SK-N-SH (cell line): Measurements from ENCODE around the gene TECTB.

Experiments
- CTCF ChIP-seq: fragments of 200-600 bp; sonication (generic); IDR thresholded peaks from 2 replicates; pipeline ENCODE4 v1.6.1; 2017; ENCODE audit warnings: antibody characterized with exemption, mild to moderate bottlenecking, moderate library complexity
- EP300 ChIP-seq, 2 experiments: IDR thresholded peaks; 2 replicates each; pipeline versions ENCODE4 v1.4.0 to v1.6.1; 2012; ENCODE audit warnings: borderline replicate concordance in 1 of 2, low read depth in 1 of 2, low read length in 1 of 2
- FOXJ3 ChIP-seq: sonication (generic); formaldehyde crosslinking; IDR thresholded peaks from 2 replicates; pipeline ENCODE4 v1.5.1; 2020; ENCODE audit warnings: mild to moderate bottlenecking, missing genetic modification reagents
- JUND ChIP-seq: IDR thresholded peaks from 2 replicates; pipeline ENCODE4 v1.4.0; 2012
- MXI1 ChIP-seq: IDR thresholded peaks from 2 replicates; pipeline ENCODE4 v1.6.1; 2012; ENCODE audit warnings: mild to moderate bottlenecking, low read depth, low read length, improper control_type of control experiment
- POLR2AphosphoS5 ChIP-seq: IDR thresholded peaks from 2 replicates; pipeline ENCODE4 v1.6.1; 2012; ENCODE audit warnings: low read depth, low read length
- RFX5 ChIP-seq: IDR thresholded peaks from 2 replicates; pipeline ENCODE4 v1.6.1; 2012; ENCODE audit warnings: mild to moderate bottlenecking, improper control_type of control experiment, low read length
- SIN3A ChIP-seq: IDR thresholded peaks from 2 replicates; pipeline ENCODE4 v1.6.1; 2012; ENCODE audit warnings: low read depth, mild to moderate bottlenecking, low read length, moderate library complexity, borderline replicate concordance
- TAF1 ChIP-seq: IDR thresholded peaks from 2 replicates; pipeline ENCODE4 v1.6.1; 2012; ENCODE audit warnings: low read depth, mild to moderate bottlenecking, low read length, moderate library complexity, borderline replicate concordance
- TF ChIP-seq, protein P1 (sequence below): IDR thresholded peaks from 2 replicates; pipeline ENCODE4 v1.4.0; 2012; ENCODE audit warnings: low read depth, borderline replicate concordance
- TF ChIP-seq, protein P2 (sequence below): IDR thresholded peaks from 2 replicates; pipeline ENCODE4 v1.6.1; 2012; ENCODE audit warnings: mild to moderate bottlenecking, low read depth, low read length, moderate library complexity

DNA sequence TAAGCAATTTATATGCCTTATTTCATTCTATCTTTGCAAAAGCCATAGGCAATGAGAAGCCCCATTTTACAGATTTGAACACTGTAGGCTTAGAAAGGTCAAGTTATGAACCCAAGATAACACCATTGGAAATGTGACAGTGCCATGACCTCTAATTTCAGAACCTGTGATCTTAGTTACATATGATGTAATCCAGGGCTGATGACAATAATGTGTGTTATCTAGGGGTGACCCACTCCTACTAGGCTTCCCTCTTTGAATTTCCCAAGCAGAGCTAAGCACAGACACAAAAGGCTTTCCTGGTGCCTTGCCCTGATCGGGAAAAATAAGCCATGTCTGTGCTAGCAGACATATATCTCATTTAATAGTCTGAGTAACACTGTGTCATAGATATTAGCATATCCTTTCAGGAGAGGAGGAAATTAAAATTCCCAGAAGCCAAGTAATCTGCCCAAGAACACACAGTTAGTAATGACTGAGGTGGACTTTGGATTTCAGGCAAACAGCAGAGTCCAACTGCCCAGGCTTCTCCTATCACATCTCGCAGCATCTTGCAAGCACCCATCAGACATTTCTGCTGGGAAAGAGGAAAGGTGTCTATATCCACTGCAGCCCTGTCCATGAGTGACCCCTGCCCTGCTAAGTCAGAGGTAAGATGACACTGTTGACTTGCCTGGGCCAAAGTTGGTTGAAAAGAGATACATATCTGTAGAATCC lies 2.8 kb upstream of the TECTB start:
- no peak for TF ChIP-seq CTCF
- TF ChIP-seq FOXJ3, result no peak
- TF ChIP-seq JUND, result no peak
- no peak for TF ChIP-seq EP300 (IDR thresholded peaks at IDR 0.05; ENCODE audit: borderline replicate concordance in 1 of 2, low read depth in 1 of 2, low read length in 1 of 2)
- no peak for TF ChIP-seq TAF1
- no peak for TF ChIP-seq POLR2AphosphoS5
- TF ChIP-seq SIN3A, result no peak
- no peak for TF ChIP-seq MXI1
- TF ChIP-seq, protein P1, sequence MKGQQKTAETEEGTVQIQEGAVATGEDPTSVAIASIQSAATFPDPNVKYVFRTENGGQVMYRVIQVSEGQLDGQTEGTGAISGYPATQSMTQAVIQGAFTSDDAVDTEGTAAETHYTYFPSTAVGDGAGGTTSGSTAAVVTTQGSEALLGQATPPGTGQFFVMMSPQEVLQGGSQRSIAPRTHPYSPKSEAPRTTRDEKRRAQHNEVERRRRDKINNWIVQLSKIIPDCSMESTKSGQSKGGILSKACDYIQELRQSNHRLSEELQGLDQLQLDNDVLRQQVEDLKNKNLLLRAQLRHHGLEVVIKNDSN, result no peak
- TF ChIP-seq, protein P2, sequence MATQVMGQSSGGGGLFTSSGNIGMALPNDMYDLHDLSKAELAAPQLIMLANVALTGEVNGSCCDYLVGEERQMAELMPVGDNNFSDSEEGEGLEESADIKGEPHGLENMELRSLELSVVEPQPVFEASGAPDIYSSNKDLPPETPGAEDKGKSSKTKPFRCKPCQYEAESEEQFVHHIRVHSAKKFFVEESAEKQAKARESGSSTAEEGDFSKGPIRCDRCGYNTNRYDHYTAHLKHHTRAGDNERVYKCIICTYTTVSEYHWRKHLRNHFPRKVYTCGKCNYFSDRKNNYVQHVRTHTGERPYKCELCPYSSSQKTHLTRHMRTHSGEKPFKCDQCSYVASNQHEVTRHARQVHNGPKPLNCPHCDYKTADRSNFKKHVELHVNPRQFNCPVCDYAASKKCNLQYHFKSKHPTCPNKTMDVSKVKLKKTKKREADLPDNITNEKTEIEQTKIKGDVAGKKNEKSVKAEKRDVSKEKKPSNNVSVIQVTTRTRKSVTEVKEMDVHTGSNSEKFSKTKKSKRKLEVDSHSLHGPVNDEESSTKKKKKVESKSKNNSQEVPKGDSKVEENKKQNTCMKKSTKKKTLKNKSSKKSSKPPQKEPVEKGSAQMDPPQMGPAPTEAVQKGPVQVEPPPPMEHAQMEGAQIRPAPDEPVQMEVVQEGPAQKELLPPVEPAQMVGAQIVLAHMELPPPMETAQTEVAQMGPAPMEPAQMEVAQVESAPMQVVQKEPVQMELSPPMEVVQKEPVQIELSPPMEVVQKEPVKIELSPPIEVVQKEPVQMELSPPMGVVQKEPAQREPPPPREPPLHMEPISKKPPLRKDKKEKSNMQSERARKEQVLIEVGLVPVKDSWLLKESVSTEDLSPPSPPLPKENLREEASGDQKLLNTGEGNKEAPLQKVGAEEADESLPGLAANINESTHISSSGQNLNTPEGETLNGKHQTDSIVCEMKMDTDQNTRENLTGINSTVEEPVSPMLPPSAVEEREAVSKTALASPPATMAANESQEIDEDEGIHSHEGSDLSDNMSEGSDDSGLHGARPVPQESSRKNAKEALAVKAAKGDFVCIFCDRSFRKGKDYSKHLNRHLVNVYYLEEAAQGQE, result no peak
- no peak for TF ChIP-seq RFX5
